Measurements from ENCODE around the gene TPM2.
A peak's percentile ranks its signal among the peaks of the same experiment; 100 is the strongest.

The TPM2 gene

GRCh38 chr9:35682520-35683315 lies 7.0 kb downstream of the TPM2 start:
- no peak for FAIRE-seq
- TF ChIP-seq SPI1 (IDR thresholded peaks at IDR 0.05; ENCODE audit: low read depth, low read length) (no peak), POU2F2 (IDR thresholded peaks at IDR 0.05; ENCODE audit: low read depth, low read length) (no peak), PAX5 (IDR thresholded peaks at IDR 0.05; ENCODE audit: insufficient read depth, low read length, severe bottlenecking) (no peak), POLR2AphosphoS5 (IDR thresholded peaks at IDR 0.05; ENCODE audit: low read depth, low read length) (no peak), TAF1 (IDR thresholded peaks at IDR 0.05; ENCODE audit: low read depth, low read length) (no peak), POLR2A (IDR thresholded peaks at IDR 0.05; ENCODE audit: low read depth, low read length) (no peak)

GRCh38 chr9:35682051-35682450 lies 7.7 kb downstream of the TPM2 start:
- DNase-seq (ENCODE audit: insufficient read length, low spot score), result no peak
- FAIRE-seq, result no peak
- TF ChIP-seq POLR2AphosphoS5 (IDR thresholded peaks at IDR 0.05; ENCODE audit: low read depth, low read length), result no peak
- TF ChIP-seq POLR2A (IDR thresholded peaks at IDR 0.05; ENCODE audit: low read depth, low read length), result 0 out of 2 replicates have a peak, but pooled peaks have one; percentile 17

More at GRCh38 chr9:35682520-35683315, 7.0 kb downstream of the TPM2 start:
- DNase-seq (ENCODE audit: insufficient read length, low spot score), result no peak

DNA sequence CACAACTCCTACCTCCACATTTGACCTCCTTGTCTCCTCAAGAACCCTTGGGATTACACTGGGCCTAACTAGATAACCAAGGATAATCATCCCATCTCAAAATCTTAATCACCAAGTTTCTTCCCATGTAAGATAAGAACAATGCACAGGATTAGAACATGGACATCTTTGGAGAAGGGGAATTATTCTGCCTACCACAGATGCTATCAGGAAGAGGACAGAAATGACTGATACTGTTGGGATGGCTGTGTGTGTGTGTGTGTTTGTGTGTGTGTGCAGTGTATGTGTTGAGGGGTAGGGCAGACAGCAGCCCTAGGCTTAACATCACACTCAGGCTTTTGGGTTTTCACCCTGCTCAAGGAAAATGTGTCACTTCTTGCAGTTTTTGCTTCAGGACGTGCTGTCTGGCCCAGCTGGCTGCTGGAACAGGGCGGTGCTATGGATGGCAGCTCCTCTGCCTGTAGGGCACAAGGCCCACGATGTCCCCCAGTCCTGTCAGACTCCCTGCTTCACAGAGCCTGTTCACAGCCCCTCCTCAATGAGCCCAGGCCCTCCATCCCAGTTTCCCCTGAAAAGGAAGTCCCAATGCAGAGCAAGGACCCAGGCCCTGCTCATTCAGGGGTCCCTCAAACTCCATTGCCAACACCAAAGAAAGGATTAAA lies 8.3 kb downstream of the TPM2 start:
- FAIRE-seq, result peak; percentile 81
- TF ChIP-seq TAF1 (IDR thresholded peaks at IDR 0.05; ENCODE audit: low read depth, low read length) (no peak), POU2F2 (IDR thresholded peaks at IDR 0.05; ENCODE audit: low read depth, low read length) (no peak; the same call in 1 of the 2 replicates), POLR2A (IDR thresholded peaks at IDR 0.05; ENCODE audit: low read depth, low read length) (no peak), PAX5 (IDR thresholded peaks at IDR 0.05; ENCODE audit: insufficient read depth, low read length, severe bottlenecking) (no peak), SPI1 (IDR thresholded peaks at IDR 0.05; ENCODE audit: low read depth, low read length) (no peak), POLR2AphosphoS5 (IDR thresholded peaks at IDR 0.05; ENCODE audit: low read depth, low read length) (no peak; the same call in 1 of the 2 replicates)
- no peak for DNase-seq (ENCODE audit: insufficient read length, low spot score)

DNA sequence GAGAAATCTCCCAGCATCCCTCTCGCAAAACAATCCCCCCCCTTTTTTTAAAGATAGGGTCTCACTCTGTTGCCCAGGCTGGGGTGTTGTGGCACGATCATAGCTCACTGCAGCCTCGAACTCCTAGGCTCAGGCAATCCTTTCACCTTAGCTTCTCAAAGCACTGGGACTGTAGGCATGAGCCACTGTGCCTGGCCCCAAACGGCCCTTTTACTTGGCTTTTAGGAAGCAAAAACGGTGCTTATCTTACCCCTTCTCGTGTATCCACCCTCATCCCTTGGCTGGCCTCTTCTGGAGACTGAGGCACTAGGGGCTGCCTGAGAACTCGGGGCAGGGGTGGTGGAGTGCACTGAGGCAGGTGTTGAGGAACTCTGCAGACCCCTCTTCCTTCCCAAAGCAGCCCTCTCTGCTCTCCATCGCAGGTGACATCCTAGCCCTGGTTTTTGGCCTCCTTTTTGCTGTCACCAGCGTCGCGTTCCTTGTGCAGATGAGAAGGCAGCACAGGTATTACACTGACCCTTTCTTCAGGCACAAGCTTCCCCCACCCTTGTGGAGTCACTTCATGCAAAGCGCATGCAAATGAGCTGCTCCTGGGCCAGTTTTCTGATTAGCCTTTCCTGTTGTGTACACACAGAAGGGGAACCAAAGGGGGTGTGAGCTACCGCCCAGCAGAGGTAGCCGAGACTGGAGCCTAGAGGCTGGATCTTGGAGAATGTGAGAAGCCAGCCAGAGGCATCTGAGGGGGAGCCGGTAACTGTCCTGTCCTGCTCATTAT lies 9.2 kb downstream of the TPM2 start:
- peak; percentile 92 for FAIRE-seq
- peak; percentile 54 for DNase-seq (ENCODE audit: insufficient read length, low spot score)
- TF ChIP-seq POU2F2 (IDR thresholded peaks at IDR 0.05; ENCODE audit: low read depth, low read length) (peak; percentile 98), POLR2A (IDR thresholded peaks at IDR 0.05; ENCODE audit: low read depth, low read length) (no peak), POLR2AphosphoS5 (IDR thresholded peaks at IDR 0.05; ENCODE audit: low read depth, low read length) (no peak), PAX5 (IDR thresholded peaks at IDR 0.05; ENCODE audit: insufficient read depth, low read length, severe bottlenecking) (no peak)

DNA sequence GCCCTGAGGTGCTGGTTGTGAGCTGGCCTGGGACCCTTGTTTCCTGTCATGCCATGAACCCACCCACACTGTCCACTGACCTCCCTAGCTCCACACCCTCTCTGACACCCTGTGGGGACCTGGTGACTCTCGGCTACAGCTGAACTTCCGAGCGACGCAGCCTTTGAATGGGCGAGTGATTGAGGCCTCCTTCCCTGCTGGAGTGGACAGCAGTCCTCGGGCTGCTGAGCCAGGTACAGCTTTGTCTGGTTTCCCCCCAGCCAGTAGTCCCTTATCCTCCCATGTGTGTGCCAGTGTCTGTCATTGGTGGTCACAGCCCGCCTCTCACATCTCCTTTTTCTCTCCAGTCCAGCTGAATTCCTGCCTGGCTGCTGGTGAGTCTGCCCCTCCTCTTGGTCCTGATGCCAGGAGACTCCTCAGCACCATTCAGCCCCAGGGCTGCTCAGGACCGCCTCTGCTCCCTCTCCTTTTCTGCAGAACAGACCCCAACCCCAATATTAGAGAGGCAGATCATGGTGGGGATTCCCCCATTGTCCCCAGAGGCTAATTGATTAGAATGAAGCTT lies 9.9 kb downstream of the TPM2 start:
- FAIRE-seq, result peak; percentile 31
- no peak for TF ChIP-seq POLR2A (IDR thresholded peaks at IDR 0.05; ENCODE audit: low read depth, low read length)
- no peak for TF ChIP-seq PAX5 (IDR thresholded peaks at IDR 0.05; ENCODE audit: insufficient read depth, low read length, severe bottlenecking)
- TF ChIP-seq SPI1 (IDR thresholded peaks at IDR 0.05; ENCODE audit: low read depth, low read length), result no peak
- no peak for TF ChIP-seq TAF1 (IDR thresholded peaks at IDR 0.05; ENCODE audit: low read depth, low read length)
- no peak for TF ChIP-seq POLR2AphosphoS5 (IDR thresholded peaks at IDR 0.05; ENCODE audit: low read depth, low read length)
- no peak for TF ChIP-seq POU2F2 (IDR thresholded peaks at IDR 0.05; ENCODE audit: low read depth, low read length)
- no peak for DNase-seq (ENCODE audit: insufficient read length, low spot score)

DNA sequence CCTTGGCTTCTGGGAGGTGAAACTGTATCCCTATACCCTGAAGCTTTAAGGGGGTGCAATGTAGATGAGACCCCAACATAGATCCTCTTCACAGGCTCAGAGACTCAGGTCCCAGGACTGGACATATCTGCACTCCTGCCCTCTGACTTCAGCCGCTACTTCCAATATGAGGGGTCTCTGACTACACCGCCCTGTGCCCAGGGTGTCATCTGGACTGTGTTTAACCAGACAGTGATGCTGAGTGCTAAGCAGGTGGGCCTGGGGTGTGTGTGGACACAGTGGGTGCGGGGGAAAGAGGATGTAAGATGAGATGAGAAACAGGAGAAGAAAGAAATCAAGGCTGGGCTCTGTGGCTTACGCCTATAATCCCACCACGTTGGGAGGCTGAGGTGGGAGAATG lies 10.6 kb downstream of the TPM2 start:
- FAIRE-seq, result no peak

DNA sequence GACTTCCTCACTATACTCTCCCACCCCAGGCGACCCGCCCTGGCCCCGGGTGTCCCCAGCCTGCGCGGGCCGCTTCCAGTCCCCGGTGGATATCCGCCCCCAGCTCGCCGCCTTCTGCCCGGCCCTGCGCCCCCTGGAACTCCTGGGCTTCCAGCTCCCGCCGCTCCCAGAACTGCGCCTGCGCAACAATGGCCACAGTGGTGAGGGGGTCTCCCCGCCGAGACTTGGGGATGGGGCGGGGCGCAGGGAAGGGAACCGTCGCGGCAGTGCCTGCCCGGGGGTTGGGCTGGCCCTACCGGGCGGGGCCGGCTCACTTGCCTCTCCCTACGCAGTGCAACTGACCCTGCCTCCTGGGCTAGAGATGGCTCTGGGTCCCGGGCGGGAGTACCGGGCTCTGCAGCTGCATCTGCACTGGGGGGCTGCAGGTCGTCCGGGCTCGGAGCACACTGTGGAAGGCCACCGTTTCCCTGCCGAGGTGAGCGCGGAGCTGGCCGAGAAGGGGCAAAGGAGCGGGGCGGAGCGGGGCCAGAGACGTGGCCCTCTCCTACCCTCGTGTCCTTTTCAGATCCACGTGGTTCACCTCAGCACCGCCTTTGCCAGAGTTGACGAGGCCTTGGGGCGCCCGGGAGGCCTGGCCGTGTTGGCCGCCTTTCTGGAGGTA lies 13.9 kb downstream of the TPM2 start:
- FAIRE-seq, result no peak
- TF ChIP-seq POLR2A (IDR thresholded peaks at IDR 0.05; ENCODE audit: low read depth, low read length) (no peak), SPI1 (IDR thresholded peaks at IDR 0.05; ENCODE audit: low read depth, low read length) (no peak), POLR2AphosphoS5 (IDR thresholded peaks at IDR 0.05; ENCODE audit: low read depth, low read length) (no peak), TAF1 (IDR thresholded peaks at IDR 0.05; ENCODE audit: low read depth, low read length) (no peak), PAX5 (IDR thresholded peaks at IDR 0.05; ENCODE audit: insufficient read depth, low read length, severe bottlenecking) (no peak), POU2F2 (IDR thresholded peaks at IDR 0.05; ENCODE audit: low read depth, low read length) (no peak)

More for the DNA sequence above, 10.6 kb downstream of the TPM2 start:
- TF ChIP-seq POU2F2 (IDR thresholded peaks at IDR 0.05; ENCODE audit: low read depth, low read length), result no peak
- no peak for TF ChIP-seq SPI1 (IDR thresholded peaks at IDR 0.05; ENCODE audit: low read depth, low read length)
- no peak for DNase-seq (ENCODE audit: insufficient read length, low spot score)

DNA sequence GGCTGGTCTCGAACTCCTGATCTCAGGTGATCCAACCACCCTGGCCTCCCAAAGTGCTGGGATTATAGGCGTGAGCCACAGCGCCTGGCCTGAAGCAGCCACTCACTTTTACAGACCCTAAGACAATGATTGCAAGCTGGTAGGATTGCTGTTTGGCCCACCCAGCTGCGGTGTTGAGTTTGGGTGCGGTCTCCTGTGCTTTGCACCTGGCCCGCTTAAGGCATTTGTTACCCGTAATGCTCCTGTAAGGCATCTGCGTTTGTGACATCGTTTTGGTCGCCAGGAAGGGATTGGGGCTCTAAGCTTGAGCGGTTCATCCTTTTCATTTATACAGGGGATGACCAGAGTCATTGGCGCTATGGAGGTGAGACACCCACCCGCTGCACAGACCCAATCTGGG lies 14.5 kb downstream of the TPM2 start:
- DNase-seq (ENCODE audit: insufficient read length, low spot score) (no peak), FAIRE-seq (no peak)
- no peak for TF ChIP-seq POU2F2 (IDR thresholded peaks at IDR 0.05; ENCODE audit: low read depth, low read length)
- no peak for TF ChIP-seq SPI1 (IDR thresholded peaks at IDR 0.05; ENCODE audit: low read depth, low read length)
- TF ChIP-seq POLR2AphosphoS5 (IDR thresholded peaks at IDR 0.05; ENCODE audit: low read depth, low read length), result no peak
- no peak for TF ChIP-seq TAF1 (IDR thresholded peaks at IDR 0.05; ENCODE audit: low read depth, low read length)
- no peak for TF ChIP-seq PAX5 (IDR thresholded peaks at IDR 0.05; ENCODE audit: insufficient read depth, low read length, severe bottlenecking)
- TF ChIP-seq POLR2A (IDR thresholded peaks at IDR 0.05; ENCODE audit: low read depth, low read length), result no peak

More for the DNA sequence above, 13.9 kb downstream of the TPM2 start:
- DNase-seq (ENCODE audit: insufficient read length, low spot score), result no peak

DNA sequence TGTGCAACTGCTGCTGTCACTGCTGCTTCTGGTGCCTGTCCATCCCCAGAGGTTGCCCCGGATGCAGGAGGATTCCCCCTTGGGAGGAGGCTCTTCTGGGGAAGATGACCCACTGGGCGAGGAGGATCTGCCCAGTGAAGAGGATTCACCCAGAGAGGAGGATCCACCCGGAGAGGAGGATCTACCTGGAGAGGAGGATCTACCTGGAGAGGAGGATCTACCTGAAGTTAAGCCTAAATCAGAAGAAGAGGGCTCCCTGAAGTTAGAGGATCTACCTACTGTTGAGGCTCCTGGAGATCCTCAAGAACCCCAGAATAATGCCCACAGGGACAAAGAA lies 15.7 kb downstream of the TPM2 start:
- DNase-seq (ENCODE audit: insufficient read length, low spot score) (no peak), FAIRE-seq (no peak)

More for the DNA sequence above, 15.7 kb downstream of the TPM2 start:
- no peak for TF ChIP-seq POU2F2 (IDR thresholded peaks at IDR 0.05; ENCODE audit: low read depth, low read length)
- no peak for TF ChIP-seq POLR2AphosphoS5 (IDR thresholded peaks at IDR 0.05; ENCODE audit: low read depth, low read length)
- no peak for TF ChIP-seq SPI1 (IDR thresholded peaks at IDR 0.05; ENCODE audit: low read depth, low read length)
- no peak for TF ChIP-seq PAX5 (IDR thresholded peaks at IDR 0.05; ENCODE audit: insufficient read depth, low read length, severe bottlenecking)
- TF ChIP-seq TAF1 (IDR thresholded peaks at IDR 0.05; ENCODE audit: low read depth, low read length), result no peak
- TF ChIP-seq POLR2A (IDR thresholded peaks at IDR 0.05; ENCODE audit: low read depth, low read length), result no peak
